Muscle layer of duodenum (tissue), 2 donors: ENCODE data around the gene CACNA1F.

Source experiments
- H3K27ac ChIP-seq: one replicate; pipeline ENCODE4 v1.7.0; 2013; ENCODE audit warnings: mild to moderate bottlenecking, low read length
- H3K27me3 ChIP-seq: one replicate; pipeline ENCODE4 v1.7.0; 2013; ENCODE audit warnings: low read depth, mild to moderate bottlenecking, control low read depth, low read length
- H3K36me3 ChIP-seq, 2 donors: one replicate each; pipeline ENCODE4 v1.7.0; 2013; ENCODE audit warnings: low read length in 2 of 2, control low read depth in 1 of 2, mild to moderate bottlenecking in 1 of 2; ENCODE audit not compliant: insufficient read depth in 2 of 2, control insufficient read depth in 1 of 2
- H3K4me1 ChIP-seq, 2 donors: one replicate each; pipeline ENCODE4 v1.7.0; 2013; ENCODE audit warnings: low read length in 2 of 2, mild to moderate bottlenecking in 2 of 2, control low read depth in 1 of 2, moderate library complexity in 1 of 2; ENCODE audit not compliant: insufficient read depth in 2 of 2, control insufficient read depth in 1 of 2
- H3K4me3 ChIP-seq, 2 donors: one replicate each; pipeline ENCODE4 v1.7.0; 2013; ENCODE audit warnings: low read length in 2 of 2, low read depth in 1 of 2, mild to moderate bottlenecking in 1 of 2
- H3K9me3 ChIP-seq, 2 donors: one replicate each; pipeline ENCODE4 v1.7.0; 2013; ENCODE audit warnings: low read length in 2 of 2, control low read depth in 1 of 2, mild to moderate bottlenecking in 1 of 2; ENCODE audit not compliant: control insufficient read depth in 1 of 2
- donor health status: healthy.

The CACNA1F gene

DNA sequence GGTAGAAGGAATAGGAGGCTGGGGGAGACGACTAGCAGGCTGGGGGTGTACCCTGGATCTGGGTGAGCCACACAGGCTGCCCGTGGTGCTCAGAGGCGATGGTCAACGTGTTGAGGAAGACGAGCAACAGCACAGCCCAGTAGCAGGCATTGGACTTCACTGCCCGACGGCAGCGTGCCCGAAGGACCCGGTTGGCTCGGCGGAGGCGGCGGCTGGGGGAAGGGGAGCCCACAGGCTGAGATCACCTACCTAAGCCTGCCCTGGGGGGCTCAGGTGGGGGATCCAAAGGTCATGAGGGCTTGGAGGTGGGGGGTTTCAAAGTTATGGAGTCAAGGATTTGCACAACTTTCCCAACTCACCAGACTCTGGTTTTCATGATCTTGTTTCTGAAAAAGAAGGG lies 7.3 kb downstream of the CACNA1F start:
- peaks cover 0 to 1% of the 10 kb centered on the region in 2 donors for H3K4me1 ChIP-seq
- H3K27ac ChIP-seq = no peak overlapping the region
- H3K36me3 ChIP-seq = no peaks in the 10 kb centered on the region
- H3K4me3 ChIP-seq = no peak overlapping the region
- H3K27me3 ChIP-seq = no peaks in the 10 kb centered on the region
- no peaks in the 10 kb centered on the region for H3K9me3 ChIP-seq

DNA sequence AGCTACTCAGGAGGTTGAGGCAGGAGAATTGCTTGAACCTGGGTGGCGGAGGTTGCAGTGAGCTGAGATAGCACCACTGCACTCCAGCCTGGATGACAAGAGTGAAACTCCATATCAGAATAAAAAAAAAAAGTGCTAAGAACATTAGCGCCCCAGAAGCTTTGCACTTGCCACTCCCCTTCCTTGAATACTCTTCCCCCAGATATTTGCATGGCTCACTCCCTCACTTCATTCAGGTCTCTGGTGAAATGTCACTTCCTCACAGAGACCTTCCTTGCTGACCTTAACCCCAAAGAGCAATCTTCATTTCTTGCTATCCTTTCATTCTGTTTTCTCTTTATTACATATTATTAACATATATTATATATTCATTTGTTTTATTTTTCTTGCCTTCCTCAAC lies 11.3 kb downstream of the CACNA1F start:
- Histone ChIP-seq H3K36me3 (no peaks in the 10 kb centered on the region), H3K27ac (no peak overlapping the region), H3K4me3 (no peak overlapping the region), H3K4me1 (no peaks in the 10 kb centered on the region), H3K9me3 (no peaks in the 10 kb centered on the region), H3K27me3 (no peaks in the 10 kb centered on the region)

DNA sequence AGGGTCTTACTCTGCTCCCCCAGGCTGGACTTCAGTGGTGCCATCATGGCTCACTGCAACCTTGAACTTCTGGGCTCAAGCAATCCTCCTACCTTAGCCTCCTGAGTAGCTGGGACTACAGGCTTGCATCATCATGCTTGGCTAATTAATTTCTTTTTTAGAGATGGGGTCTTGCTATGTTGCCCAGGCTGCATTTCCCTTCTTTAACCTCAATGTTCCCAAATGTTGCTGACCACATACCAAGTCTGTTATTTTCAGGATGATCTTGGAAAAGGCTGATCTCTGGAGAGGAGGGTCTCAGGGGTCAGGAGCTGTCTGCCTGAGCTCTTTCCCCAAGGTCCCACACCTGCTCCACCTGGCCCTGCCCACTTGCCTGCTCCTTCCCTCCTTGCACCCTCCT lies 13.0 kb downstream of the CACNA1F start:
- H3K4me3 ChIP-seq = no peak overlapping the region
- H3K27me3 ChIP-seq = no peaks in the 10 kb centered on the region
- no peaks in the 10 kb centered on the region for H3K4me1 ChIP-seq
- no peaks in the 10 kb centered on the region for H3K36me3 ChIP-seq
- H3K27ac ChIP-seq = no peak overlapping the region
- no peaks in the 10 kb centered on the region for H3K9me3 ChIP-seq

DNA sequence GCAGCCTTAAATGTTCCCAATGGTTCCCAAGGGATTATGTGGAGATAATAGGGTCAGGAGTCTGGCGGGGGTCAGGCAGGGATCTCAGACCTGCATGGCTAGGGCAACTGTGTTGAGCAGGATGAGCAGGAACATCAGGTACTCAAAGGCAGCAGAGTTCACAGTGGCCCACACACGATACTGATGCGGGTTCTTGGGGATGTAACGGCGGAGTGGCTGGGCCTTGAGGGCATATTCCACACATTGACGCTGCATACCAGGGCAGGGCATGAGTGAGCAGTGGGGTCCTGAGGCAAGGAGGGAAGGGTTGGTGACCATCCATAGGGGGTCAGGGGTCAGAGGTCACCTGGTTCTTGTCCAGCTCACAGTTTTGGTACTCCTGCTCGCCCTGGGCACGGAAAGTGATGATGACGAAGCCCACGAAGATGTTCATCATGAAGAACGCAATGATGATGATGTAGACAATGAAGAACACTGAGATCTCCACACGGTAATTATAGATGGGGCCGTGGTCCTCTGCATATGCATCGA lies 18.1 kb downstream of the CACNA1F start:
- Histone ChIP-seq H3K27me3 (no peaks in the 10 kb centered on the region), H3K9me3 (no peaks in the 10 kb centered on the region), H3K36me3 (no peaks in the 10 kb centered on the region), H3K27ac (no peak overlapping the region), H3K4me1 (no peaks in the 10 kb centered on the region), H3K4me3 (no peak overlapping the region)

DNA sequence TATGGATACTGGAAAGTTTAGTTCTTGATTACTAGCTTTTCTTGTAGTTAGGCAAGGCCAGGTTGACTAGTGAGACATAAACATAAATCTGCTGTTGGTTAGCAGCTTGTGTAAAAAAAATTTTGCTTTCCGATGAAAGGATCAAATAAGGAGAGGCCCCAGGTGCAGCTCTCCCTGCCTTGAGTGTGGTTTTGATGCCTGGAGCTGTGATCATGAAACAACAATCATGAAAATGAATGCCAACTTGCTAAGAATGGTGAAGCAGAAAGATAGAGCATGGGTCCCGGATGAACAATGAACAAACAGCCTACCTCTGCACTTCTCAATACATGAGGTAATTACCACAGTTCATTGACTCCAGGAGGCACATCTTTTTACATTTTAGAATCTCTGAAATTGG lies 18.7 kb downstream of the CACNA1F start:
- Histone ChIP-seq H3K36me3 (no peaks in the 10 kb centered on the region), H3K9me3 (no peaks in the 10 kb centered on the region), H3K27ac (no peak overlapping the region), H3K4me1 (no peaks in the 10 kb centered on the region), H3K27me3 (no peaks in the 10 kb centered on the region), H3K4me3 (no peak overlapping the region)

DNA sequence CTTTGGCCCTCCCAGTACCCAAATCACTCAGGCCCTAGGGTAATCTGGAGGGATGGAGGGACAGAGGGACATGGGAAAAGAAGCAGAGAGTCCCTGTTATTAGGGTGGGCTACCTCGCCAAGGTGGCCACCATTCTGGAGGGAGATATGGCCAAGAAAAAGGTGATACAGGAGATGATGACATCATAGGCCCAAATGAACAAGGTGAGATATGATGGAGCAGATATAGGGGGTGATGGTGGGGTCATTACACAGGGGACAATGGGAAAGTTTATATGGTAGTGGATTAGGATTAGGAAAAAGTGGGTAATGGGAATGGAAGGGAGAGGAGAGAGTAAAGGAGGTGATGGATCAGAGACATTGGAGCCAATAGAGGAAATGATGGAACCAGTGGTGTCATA lies 20.3 kb downstream of the CACNA1F start:
- Histone ChIP-seq H3K36me3 (no peaks in the 10 kb centered on the region), H3K4me1 (no peaks in the 10 kb centered on the region), H3K4me3 (no peak overlapping the region), H3K27ac (no peak overlapping the region), H3K9me3 (no peaks in the 10 kb centered on the region), H3K27me3 (no peaks in the 10 kb centered on the region)

DNA sequence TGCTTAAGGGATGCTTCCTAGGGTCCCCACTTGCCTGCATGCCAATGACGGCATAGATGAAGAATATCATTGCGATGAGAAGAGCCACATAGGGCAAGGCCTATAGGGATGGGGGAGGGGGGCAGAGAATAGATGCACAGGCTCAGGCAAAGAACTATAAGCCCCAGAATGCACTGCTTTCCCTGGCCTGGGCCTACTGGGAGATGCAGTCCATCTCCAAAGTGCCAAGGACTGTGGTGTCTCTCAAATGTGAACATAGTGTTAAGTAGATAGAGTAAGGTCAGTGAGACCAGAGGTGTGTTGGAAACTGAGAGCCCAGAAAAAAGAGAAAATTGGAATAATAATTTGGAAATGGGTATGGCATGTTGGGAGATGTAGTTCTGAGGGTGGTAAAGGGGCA lies 20.9 kb downstream of the CACNA1F start:
- Histone ChIP-seq H3K4me3 (no peak overlapping the region), H3K4me1 (no peaks in the 10 kb centered on the region), H3K9me3 (no peaks in the 10 kb centered on the region), H3K36me3 (no peaks in the 10 kb centered on the region), H3K27me3 (no peaks in the 10 kb centered on the region), H3K27ac (no peak overlapping the region)

DNA sequence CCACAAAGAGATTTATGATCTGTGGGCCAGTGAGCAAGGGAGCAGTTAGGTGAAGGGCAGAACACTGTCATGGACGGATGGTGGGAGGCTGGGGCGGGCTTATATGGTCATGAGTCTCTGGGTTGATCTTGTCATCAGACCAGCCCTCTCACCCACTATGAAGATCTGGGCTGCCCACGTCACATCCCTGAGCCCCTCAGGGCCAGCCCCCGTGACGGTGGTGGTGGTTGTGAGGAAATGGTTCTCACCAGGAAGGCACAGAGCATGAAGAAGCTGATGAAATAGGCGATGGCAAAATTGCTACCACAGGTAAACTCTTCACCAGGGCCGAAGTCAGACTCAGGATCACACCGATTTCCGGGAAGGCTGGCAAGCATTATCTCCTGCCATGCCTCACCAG lies 22.1 kb downstream of the CACNA1F start:
- H3K4me1 ChIP-seq = no peaks in the 10 kb centered on the region
- H3K36me3 ChIP-seq = no peaks in the 10 kb centered on the region
- H3K27ac ChIP-seq = no peak overlapping the region
- H3K27me3 ChIP-seq = no peaks in the 10 kb centered on the region
- no peaks in the 10 kb centered on the region for H3K9me3 ChIP-seq
- H3K4me3 ChIP-seq = no peak overlapping the region

DNA sequence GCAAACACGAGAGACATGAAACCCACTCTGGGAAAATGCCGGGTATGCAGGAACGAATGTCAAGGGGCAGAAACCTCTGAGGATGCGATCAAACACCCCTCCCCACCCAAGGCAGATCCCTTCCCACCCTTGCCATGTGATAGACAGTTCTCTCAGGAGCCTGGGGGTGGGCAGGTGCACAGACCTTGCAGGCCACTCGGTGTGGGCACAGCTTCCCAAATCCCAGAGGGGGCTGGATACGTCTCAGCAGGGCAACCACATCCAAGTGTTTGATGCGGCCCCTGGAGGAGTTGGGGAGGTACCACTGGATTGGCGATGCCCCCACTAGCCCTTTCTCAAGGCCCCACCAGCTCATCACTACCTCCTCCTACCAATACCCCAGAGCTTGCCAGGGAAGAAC lies 22.7 kb downstream of the CACNA1F start:
- Histone ChIP-seq H3K36me3 (no peaks in the 10 kb centered on the region), H3K27ac (no peak overlapping the region), H3K4me1 (no peaks in the 10 kb centered on the region), H3K27me3 (no peaks in the 10 kb centered on the region), H3K9me3 (no peaks in the 10 kb centered on the region), H3K4me3 (no peak overlapping the region)

DNA sequence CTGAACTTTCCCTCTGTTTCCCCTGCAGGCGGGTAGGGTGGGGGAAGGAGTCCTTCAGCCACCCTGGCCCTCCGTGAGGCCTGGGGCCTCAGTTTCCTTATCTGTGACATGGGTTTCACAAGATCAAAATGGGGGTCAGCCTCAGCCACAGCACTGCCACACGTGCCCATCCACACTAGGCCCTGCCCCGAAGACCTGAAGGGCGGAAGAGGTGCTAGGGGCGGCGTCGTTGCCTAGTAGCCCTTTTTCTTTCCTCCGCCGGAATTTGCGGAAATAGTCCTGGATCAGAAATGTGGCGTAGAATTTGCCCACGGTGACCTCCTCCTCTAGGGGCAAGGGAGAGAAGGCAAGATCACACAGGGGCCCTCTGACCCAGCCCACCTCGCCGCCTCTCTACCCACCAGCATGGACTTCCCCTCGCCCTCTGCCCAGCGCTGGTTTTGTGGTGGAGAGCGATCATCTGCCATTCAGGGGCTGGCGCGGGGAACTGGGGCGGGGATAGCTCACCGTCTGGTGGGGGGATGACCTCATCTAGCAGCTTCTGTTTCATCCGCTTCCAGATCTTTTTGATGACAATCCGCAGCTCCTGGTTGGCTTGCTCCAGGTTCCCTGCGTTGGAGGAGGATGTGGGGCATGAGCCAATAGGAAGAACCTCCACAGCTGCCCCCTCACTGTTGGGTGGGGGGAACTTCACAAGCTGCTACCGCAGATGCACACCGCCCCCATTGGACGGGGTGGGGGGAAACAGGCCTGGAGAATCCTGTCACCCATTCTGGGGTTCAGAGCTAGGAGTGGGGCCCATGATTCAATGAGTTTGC lies 23.5 kb downstream of the CACNA1F start:
- no peaks in the 10 kb centered on the region for H3K9me3 ChIP-seq
- H3K36me3 ChIP-seq = no peaks in the 10 kb centered on the region
- no peaks in the 10 kb centered on the region for H3K27me3 ChIP-seq
- no peak overlapping the region for H3K27ac ChIP-seq
- H3K4me1 ChIP-seq = no peaks in the 10 kb centered on the region
- H3K4me3 ChIP-seq = no peak overlapping the region

DNA sequence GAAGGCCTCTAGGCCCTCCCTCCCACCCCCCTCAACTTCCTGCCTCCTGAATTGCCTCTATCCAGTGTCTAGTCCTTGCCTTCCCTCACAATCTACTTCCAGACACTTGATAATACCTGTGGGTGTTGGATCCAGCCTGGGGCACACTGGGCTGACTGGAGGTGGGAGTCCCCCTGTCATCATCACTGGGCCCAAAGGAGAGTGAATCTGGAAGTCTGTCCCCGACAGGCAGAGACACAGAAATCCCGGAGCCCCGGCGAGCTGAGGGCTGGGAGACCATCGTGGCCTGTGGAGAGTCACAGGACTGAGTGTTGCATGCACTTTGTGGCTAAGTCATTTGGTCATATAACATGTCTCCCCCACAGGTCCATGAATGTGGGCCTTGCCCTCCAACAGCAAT lies 24.7 kb downstream of the CACNA1F start:
- Histone ChIP-seq H3K36me3 (no peaks in the 10 kb centered on the region), H3K4me3 (no peak overlapping the region), H3K9me3 (no peaks in the 10 kb centered on the region), H3K27ac (no peak overlapping the region), H3K4me1 (no peaks in the 10 kb centered on the region), H3K27me3 (no peaks in the 10 kb centered on the region)

DNA sequence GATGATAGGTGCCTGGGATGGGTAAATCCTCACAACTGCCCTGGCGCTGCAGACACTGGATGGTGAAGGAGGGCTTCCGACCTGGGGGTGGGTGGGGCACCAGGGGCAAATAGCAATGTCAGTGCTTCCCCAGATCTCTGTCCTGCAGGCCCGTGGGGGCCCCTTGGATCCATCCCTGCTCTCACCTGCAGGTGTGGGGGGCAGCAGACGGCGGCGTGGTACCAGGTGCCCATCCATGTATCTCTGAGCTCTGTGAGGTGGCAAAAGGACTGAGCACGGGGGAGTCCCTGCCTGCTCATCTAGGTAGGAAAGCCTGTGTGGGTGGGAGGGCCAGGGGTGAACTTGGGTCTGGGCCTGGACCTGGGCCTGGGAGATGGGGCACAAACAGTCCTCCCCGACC lies 26.6 kb downstream of the CACNA1F start:
- no peak overlapping the region for H3K4me3 ChIP-seq
- H3K9me3 ChIP-seq = no peaks in the 10 kb centered on the region
- H3K4me1 ChIP-seq = no peaks in the 10 kb centered on the region
- no peaks in the 10 kb centered on the region for H3K36me3 ChIP-seq
- H3K27ac ChIP-seq = no peak overlapping the region
- no peaks in the 10 kb centered on the region for H3K27me3 ChIP-seq
